Subcutaneous abdominal adipose tissue (tissue), 5 donors: ENCODE measurements around the gene CTNNA3.

Source experiments
- H3K27ac ChIP-seq: one replicate; pipeline ENCODE4 v1.7.0; 2013; ENCODE audit warnings: low read depth, mild to moderate bottlenecking, inconsistent platforms, low read length, moderate library complexity
- H3K27me3 ChIP-seq, 5 donors: one replicate each; pipeline ENCODE4 v1.7.0; 2013; ENCODE audit warnings: low read length in 5 of 5, inconsistent platforms in 1 of 5; ENCODE audit not compliant: control insufficient read depth in 5 of 5, insufficient read depth in 4 of 5
- H3K36me3 ChIP-seq, 5 donors: one replicate each; pipeline ENCODE4 v1.7.0; 2013; ENCODE audit warnings: low read length in 5 of 5; ENCODE audit not compliant: control insufficient read depth in 5 of 5, insufficient read depth in 5 of 5
- H3K4me1 ChIP-seq, 5 donors: one replicate each; pipeline ENCODE4 v1.7.0; 2013; ENCODE audit warnings: low read length in 5 of 5, mild to moderate bottlenecking in 3 of 5, moderate library complexity in 1 of 5; ENCODE audit not compliant: control insufficient read depth in 5 of 5, insufficient read depth in 5 of 5
- H3K4me3 ChIP-seq, 5 donors: one replicate each; pipeline ENCODE4 v1.7.0; 2013; ENCODE audit warnings: low read length in 5 of 5, low read depth in 1 of 5
- H3K9ac ChIP-seq, 5 donors: one replicate each; pipeline ENCODE4 v1.7.0; 2013; ENCODE audit warnings: low read length in 5 of 5, mild to moderate bottlenecking in 4 of 5, moderate library complexity in 3 of 5
- H3K9me3 ChIP-seq, 5 donors: one replicate each; pipeline ENCODE4 v1.7.0; 2013; ENCODE audit warnings: low read length in 5 of 5; ENCODE audit not compliant: control insufficient read depth in 5 of 5
- donor health status: healthy.
- donor health status: healthy.
- donor health status: healthy.
- donor health status: healthy.
- donor health status: healthy.

Gene CTNNA3

DNA sequence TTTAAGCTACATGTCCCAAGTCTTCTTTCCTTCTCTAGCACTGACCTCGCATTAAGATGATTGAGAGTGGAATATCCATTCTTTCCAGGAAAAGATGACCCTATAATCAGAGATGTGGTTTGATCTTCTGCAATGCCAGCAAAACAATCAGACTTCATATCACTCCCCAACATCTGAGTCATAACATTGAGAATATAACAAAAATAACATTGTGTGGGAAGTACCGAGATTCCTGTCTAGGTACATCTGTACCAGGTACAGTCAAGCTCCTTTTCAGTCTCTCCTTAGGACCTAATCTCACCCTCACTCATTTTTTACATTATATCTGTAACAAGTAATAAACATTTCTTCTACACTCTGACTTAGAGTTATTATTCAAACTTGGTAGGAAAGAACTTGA, 568.6 kb downstream of the CTNNA3 start:
- no peaks in the 10 kb centered on the region for H3K36me3 ChIP-seq
- no peak overlapping the region for H3K9ac ChIP-seq
- H3K27ac ChIP-seq: no peak overlapping the region
- H3K4me3 ChIP-seq: no peak overlapping the region
- H3K9me3 ChIP-seq: no peaks in the 10 kb centered on the region
- H3K27me3 ChIP-seq: no peaks in the 10 kb centered on the region
- no peaks in the 10 kb centered on the region for H3K4me1 ChIP-seq

GRCh38 chr10:67119651-67120050, 576.3 kb downstream of the CTNNA3 start:
- H3K27ac ChIP-seq: no peak overlapping the region
- H3K36me3 ChIP-seq: no peaks in the 10 kb centered on the region
- no peaks in the 10 kb centered on the region for H3K4me1 ChIP-seq
- H3K27me3 ChIP-seq: no peaks in the 10 kb centered on the region
- no peak overlapping the region for H3K9ac ChIP-seq
- no peak overlapping the region for H3K4me3 ChIP-seq
- H3K9me3 ChIP-seq: no peaks in the 10 kb centered on the region

DNA sequence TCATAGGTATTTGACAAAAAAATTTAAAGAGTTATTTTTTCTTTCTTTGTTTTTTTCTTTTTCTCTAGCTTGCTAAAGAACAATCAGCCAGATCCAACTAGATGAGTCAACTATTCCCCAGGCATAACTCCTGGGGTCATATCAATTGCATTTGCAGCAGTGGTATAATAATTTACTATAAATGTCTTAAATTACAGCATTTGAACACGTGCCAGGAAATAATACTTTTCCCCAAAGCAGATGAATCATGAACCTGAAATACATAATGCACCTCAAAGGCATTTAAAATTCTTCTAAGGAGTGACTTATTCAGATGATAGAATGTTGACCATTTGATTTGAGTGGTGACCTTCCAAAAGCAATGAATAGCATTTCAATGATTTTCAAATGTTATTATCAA, 580.0 kb downstream of the CTNNA3 start:
- Histone ChIP-seq H3K9me3 (no peaks in the 10 kb centered on the region), H3K9ac (no peak overlapping the region), H3K4me1 (no peaks in the 10 kb centered on the region), H3K36me3 (no peaks in the 10 kb centered on the region), H3K4me3 (no peak overlapping the region), H3K27ac (no peak overlapping the region), H3K27me3 (no peaks in the 10 kb centered on the region)

DNA sequence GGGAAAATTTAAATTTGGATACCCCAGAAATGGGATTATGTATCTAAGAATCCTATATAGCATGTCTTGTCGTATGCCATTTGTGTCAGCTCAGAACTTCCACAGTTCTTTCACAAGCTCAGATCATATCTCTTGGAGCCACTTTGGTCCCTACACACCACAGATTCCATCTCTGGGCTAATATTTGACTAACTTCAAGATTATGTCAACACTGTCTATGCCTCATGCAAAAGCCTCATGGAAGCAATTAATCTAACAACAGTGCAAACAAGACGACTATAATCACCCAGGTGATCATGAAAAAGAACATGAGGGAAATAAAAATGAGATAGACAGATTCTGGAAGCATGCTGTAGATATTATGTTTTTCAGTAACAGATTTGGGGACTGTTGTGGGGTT, 581.0 kb downstream of the CTNNA3 start:
- Histone ChIP-seq H3K27me3 (no peaks in the 10 kb centered on the region), H3K36me3 (no peaks in the 10 kb centered on the region), H3K4me1 (no peaks in the 10 kb centered on the region), H3K9me3 (no peaks in the 10 kb centered on the region), H3K9ac (no peak overlapping the region), H3K4me3 (no peak overlapping the region), H3K27ac (no peak overlapping the region)

- no peak overlapping the region for H3K9ac ChIP-seq
- H3K27ac ChIP-seq: no peak overlapping the region
- H3K36me3 ChIP-seq: no peaks in the 10 kb centered on the region
- no peak overlapping the region for H3K4me3 ChIP-seq
- no peaks in the 10 kb centered on the region for H3K27me3 ChIP-seq
- H3K4me1 ChIP-seq: no peaks in the 10 kb centered on the region
- H3K9me3 ChIP-seq: no peaks in the 10 kb centered on the region
Measured at GRCh38 chr10:67112765-67113164, 583.2 kb downstream of the CTNNA3 start.

GRCh38 chr10:67110286-67110685, 585.7 kb downstream of the CTNNA3 start:
- H3K27ac ChIP-seq: no peak overlapping the region
- H3K4me3 ChIP-seq: no peak overlapping the region
- H3K27me3 ChIP-seq: no peaks in the 10 kb centered on the region
- H3K36me3 ChIP-seq: no peaks in the 10 kb centered on the region
- no peaks in the 10 kb centered on the region for H3K9me3 ChIP-seq
- no peaks in the 10 kb centered on the region for H3K4me1 ChIP-seq
- no peak overlapping the region for H3K9ac ChIP-seq

GRCh38 chr10:67107670-67108069, 588.3 kb downstream of the CTNNA3 start:
- Histone ChIP-seq H3K9me3 (no peaks in the 10 kb centered on the region), H3K9ac (no peak overlapping the region), H3K27me3 (no peaks in the 10 kb centered on the region), H3K27ac (no peak overlapping the region), H3K4me1 (no peaks in the 10 kb centered on the region), H3K36me3 (no peaks in the 10 kb centered on the region), H3K4me3 (no peak overlapping the region)

GRCh38 chr10:67100951-67101350, 595.0 kb downstream of the CTNNA3 start:
- Histone ChIP-seq H3K9me3 (no peaks in the 10 kb centered on the region), H3K9ac (no peak overlapping the region), H3K4me3 (no peak overlapping the region), H3K36me3 (no peaks in the 10 kb centered on the region), H3K4me1 (no peaks in the 10 kb centered on the region), H3K27ac (no peak overlapping the region), H3K27me3 (no peaks in the 10 kb centered on the region)

GRCh38 chr10:67098461-67098860, 597.5 kb downstream of the CTNNA3 start:
- no peak overlapping the region for H3K9ac ChIP-seq
- H3K36me3 ChIP-seq: no peaks in the 10 kb centered on the region
- no peaks in the 10 kb centered on the region for H3K27me3 ChIP-seq
- no peaks in the 10 kb centered on the region for H3K9me3 ChIP-seq
- H3K4me3 ChIP-seq: no peak overlapping the region
- no peaks in the 10 kb centered on the region for H3K4me1 ChIP-seq
- H3K27ac ChIP-seq: no peak overlapping the region

GRCh38 chr10:67095531-67095930, 600.5 kb downstream of the CTNNA3 start:
- no peaks in the 10 kb centered on the region for H3K36me3 ChIP-seq
- H3K4me1 ChIP-seq: no peaks in the 10 kb centered on the region
- no peaks in the 10 kb centered on the region for H3K27me3 ChIP-seq
- H3K27ac ChIP-seq: no peak overlapping the region
- H3K9me3 ChIP-seq: no peaks in the 10 kb centered on the region
- H3K4me3 ChIP-seq: no peak overlapping the region
- no peak overlapping the region for H3K9ac ChIP-seq

- H3K27me3 ChIP-seq: no peaks in the 10 kb centered on the region
- H3K27ac ChIP-seq: no peak overlapping the region
- H3K9me3 ChIP-seq: no peaks in the 10 kb centered on the region
- peaks cover 0 to 11% (median 3%) of the 10 kb centered on the region in 5 donors for H3K4me1 ChIP-seq
- H3K9ac ChIP-seq: no peak overlapping the region
- H3K4me3 ChIP-seq: no peak overlapping the region
- no peaks in the 10 kb centered on the region for H3K36me3 ChIP-seq
Measured at GRCh38 chr10:67088036-67088435, 608.0 kb downstream of the CTNNA3 start.
